ENCODE results near the gene TSPO. TPM values are rescaled to one million over a fixed set of nuclear protein-coding genes. Genes with fewer than 3 reads are reported as not detected.

The TSPO gene
- total RNA-seq, 2 experiments from 2014 or later: 112 to 121 TPM

- H3K4me1 Mint-ChIP-seq (ENCODE audit: low read depth): peaks cover 16% of the 10 kb centered on the region
- CTCF ChIA-PET: no interaction called here
- no peaks in the 10 kb centered on the region for H3K27me3 Mint-ChIP-seq (ENCODE audit: low read depth)
- no peaks in the 10 kb centered on the region for H3K9me3 Mint-ChIP-seq
- no peak overlapping the region for H3K27ac Mint-ChIP-seq
- H3K4me3 Mint-ChIP-seq: no peak overlapping the region
- DNase-seq: no peak
- H3K36me3 Mint-ChIP-seq (ENCODE audit: low read depth): peaks cover 1% of the 10 kb centered on the region
- intact Hi-C loops (cut with micrococcal nuclease): no loop called here
Observed at GRCh38 chr22:43154887-43155536, 3.7 kb downstream of the TSPO start.

GRCh38 chr22:43155789-43156188 lies 4.4 kb downstream of the TSPO start:
- Mint-ChIP-seq H3K4me3 (no peak overlapping the region), H3K4me1 (ENCODE audit: low read depth) (peaks cover 16% of the 10 kb centered on the region), H3K9me3 (no peaks in the 10 kb centered on the region), H3K27ac (no peak overlapping the region), H3K27me3 (ENCODE audit: low read depth) (no peaks in the 10 kb centered on the region), H3K36me3 (ENCODE audit: low read depth) (peaks cover 1% of the 10 kb centered on the region)
- CTCF ChIA-PET: no interaction called here
- DNase-seq: no peak
- intact Hi-C loops (cut with micrococcal nuclease): no loop called here

GRCh38 chr22:43156413-43156812 lies 5.1 kb downstream of the TSPO start:
- H3K36me3 Mint-ChIP-seq (ENCODE audit: low read depth): no peaks in the 10 kb centered on the region
- H3K27me3 Mint-ChIP-seq (ENCODE audit: low read depth): no peaks in the 10 kb centered on the region
- H3K9me3 Mint-ChIP-seq: no peaks in the 10 kb centered on the region
- DNase-seq: no peak
- CTCF ChIA-PET: no interaction called here
- H3K27ac Mint-ChIP-seq: no peak overlapping the region
- no peak overlapping the region for H3K4me3 Mint-ChIP-seq
- H3K4me1 Mint-ChIP-seq (ENCODE audit: low read depth): peaks cover 14% of the 10 kb centered on the region
- intact Hi-C loops (cut with micrococcal nuclease): no loop called here

- peaks cover 2% of the 10 kb centered on the region for H3K36me3 Mint-ChIP-seq (ENCODE audit: low read depth)
- no peak overlapping the region for H3K27ac Mint-ChIP-seq
- H3K9me3 Mint-ChIP-seq: no peaks in the 10 kb centered on the region
- intact Hi-C loops (cut with micrococcal nuclease): no loop called here
- no peaks in the 10 kb centered on the region for H3K27me3 Mint-ChIP-seq (ENCODE audit: low read depth)
- no peak for DNase-seq
- CTCF ChIA-PET: interaction anchor here (0.5 to 2.3 kb wide), 2 partner anchors 20 to 29 kb away, joined by 3 to 5 read pairs; partner anchors contain the start of gene TTLL12
- no peak overlapping the region for H3K4me3 Mint-ChIP-seq
- H3K4me1 Mint-ChIP-seq (ENCODE audit: low read depth): peaks cover 8% of the 10 kb centered on the region
Observed at GRCh38 chr22:43157874-43158546, 6.7 kb downstream of the TSPO start.

GRCh38 chr22:43158778-43159483 lies 7.6 kb downstream of the TSPO start:
- CTCF ChIA-PET: interaction anchor here (0.6 to 2.3 kb wide), 2 partner anchors 29 to 291 kb away, joined by 3 to 5 read pairs; partner anchors contain the start of gene TTLL12
- intact Hi-C loops (cut with micrococcal nuclease): no loop called here
- peaks cover 2% of the 10 kb centered on the region for H3K36me3 Mint-ChIP-seq (ENCODE audit: low read depth)
- H3K27ac Mint-ChIP-seq: no peak overlapping the region
- no peak for DNase-seq
- H3K4me1 Mint-ChIP-seq (ENCODE audit: low read depth): peaks cover 8% of the 10 kb centered on the region
- no peaks in the 10 kb centered on the region for H3K27me3 Mint-ChIP-seq (ENCODE audit: low read depth)
- H3K4me3 Mint-ChIP-seq: no peak overlapping the region
- no peaks in the 10 kb centered on the region for H3K9me3 Mint-ChIP-seq

- intact Hi-C loops (cut with micrococcal nuclease): no loop called here
- peaks cover 6% of the 10 kb centered on the region for H3K4me1 Mint-ChIP-seq (ENCODE audit: low read depth)
- no peak overlapping the region for H3K27ac Mint-ChIP-seq
- H3K36me3 Mint-ChIP-seq (ENCODE audit: low read depth): peaks cover 2% of the 10 kb centered on the region
- CTCF ChIA-PET: interaction anchor here (2.3 kb wide), 1 partner anchor 28 kb away, joined by 5 read pairs; the partner anchor contains the start of gene TTLL12
- DNase-seq: no peak
- no peak overlapping the region for H3K4me3 Mint-ChIP-seq
- no peaks in the 10 kb centered on the region for H3K27me3 Mint-ChIP-seq (ENCODE audit: low read depth)
- H3K9me3 Mint-ChIP-seq: no peaks in the 10 kb centered on the region
Observed at GRCh38 chr22:43159484-43160178, 8.3 kb downstream of the TSPO start.

GRCh38 chr22:43160497-43161126 lies 9.3 kb downstream of the TSPO start:
- H3K4me3 Mint-ChIP-seq: no peak overlapping the region
- no peaks in the 10 kb centered on the region for H3K9me3 Mint-ChIP-seq
- peaks cover 2% of the 10 kb centered on the region for H3K4me1 Mint-ChIP-seq (ENCODE audit: low read depth)
- peaks cover 2% of the 10 kb centered on the region for H3K36me3 Mint-ChIP-seq (ENCODE audit: low read depth)
- CTCF ChIA-PET: no interaction called here
- intact Hi-C loops (cut with micrococcal nuclease): no loop called here
- DNase-seq: no peak
- H3K27me3 Mint-ChIP-seq (ENCODE audit: low read depth): no peaks in the 10 kb centered on the region
- no peak overlapping the region for H3K27ac Mint-ChIP-seq

GRCh38 chr22:43162412-43163150 lies 11.2 kb downstream of the TSPO start:
- Mint-ChIP-seq H3K36me3 (ENCODE audit: low read depth) (peaks cover 2% of the 10 kb centered on the region), H3K4me1 (ENCODE audit: low read depth) (no peaks in the 10 kb centered on the region), H3K4me3 (no peak overlapping the region), H3K27ac (no peak overlapping the region), H3K9me3 (no peaks in the 10 kb centered on the region), H3K27me3 (ENCODE audit: low read depth) (no peaks in the 10 kb centered on the region)
- CTCF ChIA-PET: no interaction called here
- no peak for DNase-seq
- intact Hi-C loops (cut with micrococcal nuclease): no loop called here

GRCh38 chr22:43163241-43163795 lies 12.0 kb downstream of the TSPO start:
- H3K27me3 Mint-ChIP-seq (ENCODE audit: low read depth): no peaks in the 10 kb centered on the region
- H3K36me3 Mint-ChIP-seq (ENCODE audit: low read depth): peaks cover 3% of the 10 kb centered on the region
- CTCF ChIA-PET: no interaction called here
- H3K27ac Mint-ChIP-seq: no peak overlapping the region
- H3K4me3 Mint-ChIP-seq: no peak overlapping the region
- no peak for DNase-seq
- intact Hi-C loops (cut with micrococcal nuclease): no loop called here
- no peaks in the 10 kb centered on the region for H3K4me1 Mint-ChIP-seq (ENCODE audit: low read depth)
- H3K9me3 Mint-ChIP-seq: no peaks in the 10 kb centered on the region

GRCh38 chr22:43164636-43165035 lies 13.3 kb downstream of the TSPO start:
- Mint-ChIP-seq H3K36me3 (ENCODE audit: low read depth) (peaks cover 8% of the 10 kb centered on the region), H3K9me3 (no peaks in the 10 kb centered on the region), H3K27me3 (ENCODE audit: low read depth) (no peaks in the 10 kb centered on the region), H3K27ac (no peak overlapping the region), H3K4me1 (ENCODE audit: low read depth) (no peaks in the 10 kb centered on the region), H3K4me3 (no peak overlapping the region)
- no peak for DNase-seq
- intact Hi-C loops (cut with micrococcal nuclease): no loop called here
- CTCF ChIA-PET: no interaction called here

- no peak overlapping the region for H3K27ac Mint-ChIP-seq
- intact Hi-C loops (cut with micrococcal nuclease): no loop called here
- no peaks in the 10 kb centered on the region for H3K27me3 Mint-ChIP-seq (ENCODE audit: low read depth)
- DNase-seq: no peak
- H3K4me1 Mint-ChIP-seq (ENCODE audit: low read depth): no peaks in the 10 kb centered on the region
- no peaks in the 10 kb centered on the region for H3K9me3 Mint-ChIP-seq
- H3K4me3 Mint-ChIP-seq: no peak overlapping the region
- peaks cover 15% of the 10 kb centered on the region for H3K36me3 Mint-ChIP-seq (ENCODE audit: low read depth)
- CTCF ChIA-PET: no interaction called here
Observed at GRCh38 chr22:43166132-43166930, 15.0 kb downstream of the TSPO start.

All from activated naive CD4-positive, alpha-beta T cell treated with anti-CD3 and anti-CD28 coated beads for 36 hours (primary cell).